Activated T-helper 1 cell treated with anti-CD3 and anti-CD28 coated beads, Interleukin-12 subunit alpha, Interleukin-12 subunit beta, Interleukin-2, Interleukin-4 antibody, amounts not matched to agents 30 ng/mL and 10 ng/mL and 1 ng/mL, durations not matched to agents 14 hours and 24 hours and 36 hours (primary cell): ENCODE data around the gene SNRNP70. TPM values are rescaled to one million over a fixed set of nuclear protein-coding genes. Genes with fewer than 3 reads are reported as not detected.

ENCODE experiments used
- DNase-seq: peaks from one replicate; pipeline ENCODE4 v3.0.0; 2021; ENCODE audit warnings: low spot score
- H3K27ac Mint-ChIP-seq: one replicate; pipeline ENCODE4 v1.8.0; 2021; ENCODE audit warnings: mild to moderate bottlenecking, mixed read lengths
- H3K27me3 Mint-ChIP-seq: one replicate; pipeline ENCODE4 v1.8.0; 2022; ENCODE audit warnings: mild to moderate bottlenecking, moderate library complexity, mixed read lengths; ENCODE audit not compliant: insufficient read depth
- H3K36me3 Mint-ChIP-seq: one replicate; pipeline ENCODE4 v1.8.0; 2021; ENCODE audit warnings: low read depth, mixed read lengths
- H3K4me1 Mint-ChIP-seq: one replicate; pipeline ENCODE4 v1.8.0; 2021; ENCODE audit warnings: low read depth, mixed read lengths
- H3K4me3 Mint-ChIP-seq: one replicate; pipeline ENCODE4 v1.8.0; 2021; ENCODE audit warnings: mild to moderate bottlenecking, moderate library complexity, mixed read lengths
- H3K9me3 Mint-ChIP-seq: one replicate; pipeline ENCODE4 v1.8.0; 2021; ENCODE audit warnings: mixed read lengths
- intact Hi-C: fragments of 100-400 bp; cut with micrococcal nuclease; formaldehyde crosslinking; loops from one replicate; pipeline ENCODE4 v1.15.1; 2024
- total RNA-seq: library from RNA; stranded (reverse); gene quantifications from 2 replicates; pipeline ENCODE4 v1.2.3, GENCODE V29; 2022

SNRNP70 gene
- total RNA-seq, 1 donor from 2014 or later, result 272 TPM

DNA sequence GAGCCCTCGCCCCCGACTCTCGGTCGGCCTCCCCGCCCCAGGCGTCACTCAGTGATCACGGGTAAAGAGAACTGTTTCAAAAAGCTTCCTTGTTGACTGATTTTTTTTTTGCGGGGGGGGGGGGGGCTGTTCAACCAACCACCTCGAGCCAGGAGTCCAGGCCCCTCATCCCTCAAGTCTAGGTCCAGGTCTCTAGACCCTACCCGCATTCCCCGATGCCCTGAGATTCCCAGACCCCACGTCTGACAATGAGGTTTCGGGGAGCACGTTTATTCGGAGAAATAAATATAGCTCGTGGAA, 65.6 kb downstream of the SNRNP70 start:
- Mint-ChIP-seq H3K4me1 (peaks cover 26% of the 10 kb centered on the region), H3K27me3 (peaks cover 68% of the 10 kb centered on the region), H3K27ac (no peak overlapping the region), H3K9me3 (no peaks in the 10 kb centered on the region), H3K4me3 (peak overlapping the region; percentile 75), H3K36me3 (no peaks in the 10 kb centered on the region)
- no peak for DNase-seq
- intact Hi-C loops, result loop anchor here (2.0 kb wide), 1 partner anchor 32 kb away; the partner anchor contains the start of genes C19orf73 and PPFIA3

DNA sequence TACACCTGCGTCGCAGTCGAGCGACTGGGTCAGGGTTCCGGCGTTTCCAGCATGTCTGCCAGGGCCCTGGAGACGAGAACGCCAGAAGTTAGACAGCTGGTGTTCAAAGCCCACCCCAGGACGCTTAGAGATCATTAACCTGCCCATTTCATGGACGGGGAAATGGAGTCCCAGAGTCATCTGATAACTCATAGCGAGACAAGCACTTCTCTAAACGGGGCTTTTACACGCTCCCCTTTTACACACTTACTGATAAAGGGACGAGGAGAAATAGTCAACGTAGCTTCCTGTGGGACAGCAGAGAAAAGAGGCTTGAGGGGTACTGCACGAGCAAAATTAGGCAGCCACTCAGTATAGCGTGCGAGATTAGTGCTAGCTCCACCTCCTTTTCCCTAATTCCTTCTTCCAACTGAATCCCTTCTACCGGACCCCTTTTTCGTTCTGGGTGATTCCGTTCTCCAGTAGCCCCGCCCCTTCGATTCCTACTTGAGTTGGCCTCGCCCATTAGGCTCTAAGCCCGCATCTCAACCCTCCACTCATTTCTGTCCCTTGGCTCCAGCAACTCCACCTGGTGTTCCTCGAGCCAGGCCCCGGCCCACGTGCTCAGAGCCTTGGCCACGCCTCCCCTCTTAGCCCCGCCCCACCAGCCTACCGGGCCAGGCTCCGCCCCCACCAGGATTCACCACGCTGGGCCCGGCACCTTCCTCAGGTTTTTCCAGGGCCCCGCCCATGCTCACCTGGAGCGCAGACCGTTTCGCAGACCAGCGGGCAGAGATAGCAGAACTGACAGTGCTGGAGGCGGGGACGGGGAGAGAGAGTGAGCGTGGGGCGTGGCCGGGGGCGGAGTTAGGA, 66.2 kb downstream of the SNRNP70 start:
- intact Hi-C loops, result loop anchor here (2.0 kb wide), 1 partner anchor 33 kb away; the partner anchor contains the start of genes C19orf73 and PPFIA3
- Mint-ChIP-seq H3K27ac (no peak overlapping the region), H3K4me1 (peaks cover 20% of the 10 kb centered on the region), H3K36me3 (no peaks in the 10 kb centered on the region), H3K27me3 (peaks cover 69% of the 10 kb centered on the region), H3K9me3 (no peaks in the 10 kb centered on the region), H3K4me3 (peak overlapping the region; percentile 75)
- no peak for DNase-seq

DNA sequence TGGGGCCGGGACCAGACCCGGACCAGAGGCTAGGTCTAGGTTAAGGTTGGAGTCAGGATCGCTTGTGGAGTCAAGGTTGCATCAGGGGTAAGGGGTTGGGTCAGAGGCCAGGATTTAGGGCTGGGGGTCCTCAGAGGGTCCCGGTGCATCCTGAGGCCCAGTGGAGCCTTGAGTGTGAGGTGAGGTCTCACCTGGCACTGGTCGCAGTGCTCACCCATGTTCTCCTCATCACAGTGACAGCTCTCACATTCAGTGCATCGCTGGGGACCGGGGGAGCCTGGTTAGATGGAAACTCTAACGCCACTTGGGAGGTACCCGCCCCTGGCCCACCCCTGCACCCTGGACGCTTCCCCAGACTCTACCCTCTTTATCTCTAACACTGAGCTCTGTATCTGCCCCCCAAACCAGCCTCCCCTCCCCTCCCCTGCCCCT, 66.9 kb downstream of the SNRNP70 start:
- intact Hi-C loops, result no loop called here

DNA sequence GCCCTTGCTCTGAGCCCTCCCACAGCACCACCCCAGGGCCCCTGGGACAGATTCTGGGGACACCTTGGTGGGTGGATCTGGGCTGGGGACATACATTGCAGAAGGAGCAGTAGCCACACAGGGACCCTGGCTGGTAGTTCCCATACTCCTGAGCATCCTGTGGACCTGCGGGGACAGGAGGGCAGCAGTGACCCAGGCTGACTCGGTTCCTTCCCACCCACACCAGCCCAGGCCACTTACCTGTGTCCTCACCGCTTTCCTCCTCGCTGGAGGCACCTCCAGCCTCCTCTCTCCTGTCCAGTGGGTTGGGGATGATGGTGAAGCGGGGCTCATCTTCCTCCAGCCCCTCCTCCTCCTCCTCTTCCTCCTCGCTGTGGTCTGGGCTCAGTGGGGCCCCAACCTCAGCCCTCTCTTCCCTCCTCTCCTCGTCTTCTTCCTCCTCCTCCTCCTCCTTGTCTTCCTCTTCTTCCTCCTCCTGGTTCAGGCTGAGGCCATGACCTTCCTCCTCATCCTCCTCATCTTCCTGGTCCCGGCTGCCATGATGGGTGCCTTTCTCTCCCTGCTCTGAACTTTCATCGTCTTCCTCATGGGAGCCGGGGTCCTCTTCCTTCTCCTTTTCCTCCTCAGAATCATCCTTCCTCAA, 68.0 kb downstream of the SNRNP70 start:
- peaks cover 22% of the 10 kb centered on the region for H3K4me1 Mint-ChIP-seq
- no peak for DNase-seq
- peaks cover 64% of the 10 kb centered on the region for H3K27me3 Mint-ChIP-seq
- no peaks in the 10 kb centered on the region for H3K9me3 Mint-ChIP-seq
- intact Hi-C loops, result no loop called here
- no peaks in the 10 kb centered on the region for H3K36me3 Mint-ChIP-seq
- peak overlapping the region; percentile 31 for H3K4me3 Mint-ChIP-seq
- H3K27ac Mint-ChIP-seq, result no peak overlapping the region

More for the DNA sequence above, 66.9 kb downstream of the SNRNP70 start:
- peaks cover 20% of the 10 kb centered on the region for H3K4me1 Mint-ChIP-seq
- no peaks in the 10 kb centered on the region for H3K36me3 Mint-ChIP-seq
- no peak overlapping the region for H3K27ac Mint-ChIP-seq
- H3K9me3 Mint-ChIP-seq, result no peaks in the 10 kb centered on the region
- DNase-seq, result no peak
- H3K4me3 Mint-ChIP-seq, result no peak overlapping the region
- peaks cover 65% of the 10 kb centered on the region for H3K27me3 Mint-ChIP-seq

DNA sequence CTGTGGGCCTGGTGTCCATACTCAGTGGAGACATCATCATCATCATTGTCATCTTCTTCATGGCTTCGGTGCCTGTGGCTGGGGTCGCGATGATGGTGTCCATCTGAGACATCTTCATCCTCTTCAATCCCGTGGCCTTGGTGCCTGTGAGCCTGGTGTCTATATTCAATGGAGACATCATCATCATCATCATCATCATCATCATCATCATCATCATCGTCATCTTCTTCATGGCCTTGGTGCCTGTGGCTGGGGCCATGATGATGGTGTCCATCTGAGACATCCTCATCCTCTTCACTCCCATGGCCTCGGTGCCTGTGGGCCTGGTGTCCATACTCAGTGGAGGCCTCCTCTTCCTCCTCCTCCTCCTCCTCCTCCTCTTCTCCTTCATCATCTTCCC, 69.0 kb downstream of the SNRNP70 start:
- intact Hi-C loops, result no loop called here
- Mint-ChIP-seq H3K36me3 (no peaks in the 10 kb centered on the region), H3K27ac (no peak overlapping the region), H3K27me3 (peaks cover 61% of the 10 kb centered on the region), H3K9me3 (no peaks in the 10 kb centered on the region), H3K4me3 (peak overlapping the region; percentile 4), H3K4me1 (peaks cover 19% of the 10 kb centered on the region)
- no peak for DNase-seq

DNA sequence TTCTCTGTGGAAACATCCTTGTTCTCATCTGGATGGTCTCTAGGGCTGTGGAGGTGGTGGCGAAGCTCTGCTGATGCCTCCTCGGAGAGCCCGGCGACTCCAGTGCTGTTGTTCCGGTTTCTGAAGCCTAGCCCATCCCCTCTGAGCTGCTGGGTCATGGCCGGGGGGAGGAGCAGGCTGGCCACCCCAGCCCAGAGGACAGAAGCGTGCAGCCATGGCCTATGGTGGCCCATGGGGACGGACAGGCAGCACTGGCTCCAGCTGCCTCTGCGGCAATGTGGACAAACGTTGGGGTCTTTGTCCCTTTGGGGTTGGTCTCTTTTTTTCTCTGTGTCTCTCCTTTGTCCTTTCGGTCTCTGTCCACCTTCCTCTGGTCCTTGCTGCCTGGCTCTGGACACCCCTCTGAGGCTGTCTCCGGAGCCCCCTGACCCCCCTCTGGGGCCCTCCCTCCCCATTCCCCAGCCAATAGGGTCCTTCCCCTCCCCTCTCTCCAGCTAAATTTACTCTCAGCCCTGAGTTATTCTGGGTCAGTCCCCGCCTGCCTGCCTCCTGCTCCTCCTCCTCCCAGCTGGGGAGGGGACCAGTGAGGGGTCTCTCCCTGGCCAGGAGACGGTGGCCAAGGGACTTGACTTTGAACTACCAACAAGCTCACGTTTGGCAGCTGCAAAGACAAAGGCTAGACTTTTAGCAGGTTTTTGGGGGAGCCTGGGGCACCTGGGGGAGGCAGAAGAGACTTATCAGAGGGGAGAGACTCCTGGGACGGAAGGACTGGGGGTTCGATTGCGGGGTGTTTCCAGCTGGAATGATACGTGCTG, 70.0 kb downstream of the SNRNP70 start, which contains the start of gene HRC:
HRC (minus strand) TSS at position 392 of the 815 bp plus-strand sequence; CDS start at position 233, 159 bp downstream.
- H3K4me1 Mint-ChIP-seq, result peaks cover 9% of the 10 kb centered on the region
- DNase-seq, result no peak
- H3K27ac Mint-ChIP-seq, result no peak within 1 kb of the TSS
- no peaks in the 10 kb centered on the region for H3K9me3 Mint-ChIP-seq
- no peak within 1 kb of the TSS for H3K4me3 Mint-ChIP-seq
- intact Hi-C loops, result no loop called here
- H3K36me3 Mint-ChIP-seq, result no peaks in the 10 kb centered on the region
- H3K27me3 Mint-ChIP-seq, result peaks cover 55% of the 10 kb centered on the region

DNA sequence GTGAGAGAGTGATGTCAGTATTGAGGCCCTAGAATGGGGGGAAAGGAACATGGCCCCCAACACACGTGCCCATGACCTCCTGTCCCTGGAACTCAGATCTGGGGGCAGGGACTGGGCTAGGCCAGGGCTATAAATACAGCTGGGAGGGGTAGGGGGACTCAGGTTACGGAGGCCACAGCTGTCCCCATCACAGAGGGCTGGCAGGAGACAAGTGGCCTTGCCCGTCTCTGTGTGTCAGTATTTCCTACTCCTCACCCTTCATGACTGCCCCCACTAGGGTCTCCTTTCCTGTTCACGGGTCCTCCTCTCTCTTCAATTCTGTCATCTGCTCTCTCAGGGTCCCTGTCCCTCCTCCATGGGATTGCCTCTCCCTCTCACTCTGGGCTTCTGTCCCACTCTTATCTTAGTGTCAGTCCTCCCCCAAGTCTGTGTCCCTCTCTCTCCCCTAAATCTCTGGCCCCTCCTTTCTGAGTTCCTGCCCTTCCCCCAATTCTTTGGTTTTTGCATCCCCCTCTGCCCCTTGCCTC, 70.6 kb downstream of the SNRNP70 start:
- intact Hi-C loops, result no loop called here
- H3K36me3 Mint-ChIP-seq, result no peaks in the 10 kb centered on the region
- H3K4me1 Mint-ChIP-seq, result peaks cover 7% of the 10 kb centered on the region
- no peak for DNase-seq
- H3K9me3 Mint-ChIP-seq, result no peaks in the 10 kb centered on the region
- H3K4me3 Mint-ChIP-seq, result no peak overlapping the region
- peaks cover 59% of the 10 kb centered on the region for H3K27me3 Mint-ChIP-seq
- no peak overlapping the region for H3K27ac Mint-ChIP-seq

DNA sequence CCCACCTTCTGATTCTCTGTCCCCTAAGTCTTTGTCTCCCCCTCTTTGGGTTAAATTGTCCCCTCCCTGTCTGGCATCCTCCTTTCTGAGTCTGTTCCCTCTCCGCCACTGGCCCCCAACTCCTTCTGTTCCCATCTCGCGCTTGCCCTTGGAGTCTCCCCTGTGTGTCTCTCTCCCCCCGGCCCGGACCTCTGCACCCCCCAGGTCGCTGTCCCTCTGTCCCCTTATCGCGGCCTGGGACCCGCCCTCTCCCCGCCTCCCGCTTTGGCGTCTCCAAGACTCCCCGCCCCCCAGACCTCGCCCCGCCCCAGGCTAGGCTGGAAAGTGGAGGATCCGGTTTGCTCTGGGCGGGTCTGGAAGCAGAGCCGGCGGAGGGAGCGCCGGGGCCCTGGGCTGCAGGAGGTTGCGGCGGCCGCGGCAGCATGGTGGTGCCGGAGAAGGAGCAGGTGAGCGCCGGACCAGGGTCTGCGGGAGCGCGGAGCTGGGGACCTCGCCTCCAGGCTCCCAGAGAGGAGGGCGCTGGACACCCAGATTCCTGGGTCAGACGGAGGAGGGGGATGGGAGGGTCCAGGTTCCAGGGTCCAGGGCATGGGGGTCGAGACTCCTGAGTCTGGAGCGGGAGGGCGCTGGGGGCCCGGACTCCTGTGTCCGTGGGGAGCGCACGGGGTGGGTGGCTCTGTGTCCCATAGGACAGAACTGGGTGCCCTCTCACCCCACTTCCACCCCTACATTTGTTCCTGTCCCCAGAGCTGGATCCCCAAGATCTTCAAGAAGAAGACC, 72.4 kb downstream of the SNRNP70 start, which contains the start of gene TRPM4:
TRPM4 (plus strand) TSS at position 348 of the 780 bp plus-strand sequence; CDS start at position 423, 75 bp downstream.
- Mint-ChIP-seq H3K4me3 (peak within 1 kb of the TSS; percentile 76), H3K27me3 (peaks cover 50% of the 10 kb centered on the region), H3K4me1 (peaks cover 7% of the 10 kb centered on the region), H3K27ac (no peak within 1 kb of the TSS), H3K36me3 (no peaks in the 10 kb centered on the region), H3K9me3 (no peaks in the 10 kb centered on the region)
- DNase-seq, result peak; percentile 53
- intact Hi-C loops, result no loop called here

Other genes with a start within 250 kb of the SNRNP70 start
- 0.57 and 0.64 TPM in 2 replicates for gene HSD17B14, start 249.0 kb upstream of the SNRNP70 start, total RNA-seq
- 1.4 and 1.9 TPM in 2 replicates for gene PLEKHA4, start 216.8 kb upstream of the SNRNP70 start, total RNA-seq
- gene PPP1R15A, start 213.0 kb upstream of the SNRNP70 start, total RNA-seq, result 53.1 and 53.7 TPM in 2 replicates
- gene TULP2, start 186.7 kb upstream of the SNRNP70 start, total RNA-seq, result not detected in 2 replicates
- gene NUCB1, start 185.1 kb upstream of the SNRNP70 start, total RNA-seq, result 117 and 122 TPM in 2 replicates
- not detected in 2 replicates for gene DHDH, start 151.8 kb upstream of the SNRNP70 start, total RNA-seq
- 292 and 295 TPM in 2 replicates for gene BAX, start 130.6 kb upstream of the SNRNP70 start, total RNA-seq
- gene FTL, start 120.1 kb upstream of the SNRNP70 start, total RNA-seq, result 651 and 662 TPM in 2 replicates
- gene GYS1, start 92.1 kb upstream of the SNRNP70 start, total RNA-seq, result 71.2 and 77.1 TPM in 2 replicates
- 172 and 175 TPM in 2 replicates for gene RUVBL2, start 91.6 kb upstream of the SNRNP70 start, total RNA-seq
- gene LHB, start 68.4 kb upstream of the SNRNP70 start, total RNA-seq, result not detected in 2 replicates
- gene CGB3, start 61.1 kb upstream of the SNRNP70 start, total RNA-seq, result not detected in 2 replicates
- gene CGB2, start 53.6 kb upstream of the SNRNP70 start, total RNA-seq, result not detected in 2 replicates
- gene CGB1, start 48.6 kb upstream of the SNRNP70 start, total RNA-seq, result not detected in 2 replicates
- not detected in 2 replicates for gene CGB5, start 41.6 kb upstream of the SNRNP70 start, total RNA-seq
- not detected in 2 replicates for gene CGB8, start 36.3 kb upstream of the SNRNP70 start, total RNA-seq
- gene CGB7, start 27.7 kb upstream of the SNRNP70 start, total RNA-seq, result not detected in 2 replicates
- not detected in 2 replicates for gene NTF4, start 20.6 kb upstream of the SNRNP70 start, total RNA-seq
- not detected in 2 replicates for gene KCNA7, start 12.8 kb upstream of the SNRNP70 start, total RNA-seq
- gene LIN7B, start 28.9 kb downstream of the SNRNP70 start, total RNA-seq, result 4.9 and 7.8 TPM in 2 replicates
- 2.6 and 2.9 TPM in 2 replicates for gene C19orf73, start 33.7 kb downstream of the SNRNP70 start, total RNA-seq
- gene PPFIA3, start 34.1 kb downstream of the SNRNP70 start, total RNA-seq, result 5.0 TPM in 2 replicates
- not detected in 2 replicates for gene HRC, start 69.9 kb downstream of the SNRNP70 start, total RNA-seq
- gene TRPM4, start 72.3 kb downstream of the SNRNP70 start, total RNA-seq, result 1.4 and 2.0 TPM in 2 replicates
- gene SLC6A16, start 239.7 kb downstream of the SNRNP70 start, total RNA-seq, result 0.44 and 1.5 TPM in 2 replicates
- gene CD37, start 250.0 kb downstream of the SNRNP70 start, total RNA-seq, result 129 and 138 TPM in 2 replicates